HG03378 (cell line): Measurements from ENCODE around the gene TRAF3.

Experiments
- ATAC-seq: cut with Tn5 transposase; IDR thresholded peaks from one replicate; pipeline ENCODE4 v1.9.1; 2021; ENCODE audit warnings: mild to moderate bottlenecking, moderate library complexity; ENCODE audit not compliant: unreplicated experiment

Gene TRAF3

GRCh38 chr14:102776761-102777710 lies at the start of gene TRAF3:
Gene TRAF3, plus strand, starts transcription at chr14:102777449. Its CDS starts 92,753 bp downstream, at chr14:102870202.
- ATAC-seq = no peak

DNA sequence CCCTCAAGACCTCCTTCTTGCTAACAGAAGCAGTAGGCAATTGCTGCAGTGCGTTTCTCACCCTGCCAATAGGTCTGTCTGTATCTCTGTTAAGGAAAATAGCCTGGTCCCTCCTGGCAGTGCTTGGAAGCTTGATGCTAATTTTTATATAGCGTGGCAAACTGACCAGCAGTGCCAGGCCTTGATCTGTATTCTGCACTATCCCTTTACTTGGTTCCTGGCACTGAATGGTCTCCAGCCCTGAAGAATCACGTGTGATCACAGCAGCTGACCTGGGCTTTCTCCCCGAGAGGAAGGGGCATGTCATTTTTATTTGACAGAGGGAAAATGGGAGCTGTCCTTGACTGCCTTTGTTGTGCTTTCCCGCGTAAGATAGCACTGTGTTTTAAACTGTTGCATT lies 48.7 kb upstream of the TRAF3 start:
- ATAC-seq = no peak

DNA sequence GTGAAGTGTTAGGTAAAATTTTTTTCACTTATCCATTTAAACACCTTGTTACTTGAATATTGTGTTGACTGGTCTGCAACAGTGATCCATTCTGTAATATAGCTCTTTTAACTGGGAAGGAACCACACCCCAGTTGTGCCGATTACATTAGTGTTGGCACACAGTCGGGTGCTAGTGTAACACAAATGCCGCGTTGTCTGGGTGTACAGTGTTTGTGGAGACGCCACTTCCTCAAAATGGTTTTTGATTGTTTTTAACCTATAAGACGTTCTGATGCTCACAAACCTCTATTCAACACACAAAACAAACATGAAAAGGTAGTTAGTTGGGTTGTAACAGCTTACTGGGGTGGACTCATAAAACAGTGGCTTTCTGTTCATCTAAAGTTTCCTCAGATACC lies 48.0 kb upstream of the TRAF3 start:
- no peak for ATAC-seq

GRCh38 chr14:102729825-102730224 lies 47.4 kb upstream of the TRAF3 start:
- no peak for ATAC-seq

GRCh38 chr14:102731101-102731870 lies 46.0 kb upstream of the TRAF3 start:
- no peak for ATAC-seq

GRCh38 chr14:102731871-102732800 lies 45.1 kb upstream of the TRAF3 start:
- ATAC-seq = no peak

DNA sequence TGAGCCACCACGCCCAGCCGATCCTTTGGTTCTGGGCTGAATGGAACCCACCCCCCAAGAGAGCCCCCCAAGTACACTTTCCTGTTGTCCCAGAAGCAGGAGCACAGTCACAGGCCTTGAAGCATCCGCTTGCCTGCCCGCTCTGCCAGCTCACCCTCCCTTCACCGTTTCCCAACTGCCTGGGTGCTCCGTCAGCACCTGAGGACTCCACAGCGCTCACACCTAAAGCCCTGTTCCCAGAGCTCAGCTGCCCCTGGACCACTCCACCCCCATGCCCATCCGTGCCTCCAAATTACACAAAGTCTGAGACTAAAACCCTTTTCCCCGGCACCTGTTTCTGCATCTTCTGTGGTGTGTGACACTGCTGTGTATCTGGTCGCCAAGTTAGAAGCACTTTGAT lies 44.3 kb upstream of the TRAF3 start:
- no peak for ATAC-seq

- ATAC-seq = no peak
These were observed 43.9 kb upstream of the TRAF3 start for GRCh38 chr14:102733326-102733725.

DNA sequence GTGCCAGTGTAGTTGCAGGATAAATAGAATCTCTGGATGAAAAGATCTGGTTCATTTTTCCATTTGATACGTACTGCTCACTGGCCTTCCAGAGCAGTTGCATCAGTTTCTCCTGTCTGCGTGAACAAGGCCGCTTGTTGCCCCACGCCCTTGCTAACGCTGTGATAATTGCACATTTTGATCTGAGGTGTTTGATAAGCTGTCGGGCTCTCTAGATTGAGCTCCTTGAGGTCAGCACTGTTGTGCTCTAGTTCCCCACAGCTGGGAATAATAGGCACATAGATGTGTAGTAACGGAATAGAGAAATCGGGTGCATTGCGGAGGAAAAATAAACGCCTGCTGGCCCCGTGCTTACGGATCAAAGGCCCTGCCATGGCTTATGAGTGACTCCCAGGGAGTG lies 42.8 kb upstream of the TRAF3 start:
- ATAC-seq = no peak

GRCh38 chr14:102736956-102737355 lies 40.3 kb upstream of the TRAF3 start:
- ATAC-seq = no peak

GRCh38 chr14:102737402-102738372 lies 39.6 kb upstream of the TRAF3 start:
- ATAC-seq = no peak

DNA sequence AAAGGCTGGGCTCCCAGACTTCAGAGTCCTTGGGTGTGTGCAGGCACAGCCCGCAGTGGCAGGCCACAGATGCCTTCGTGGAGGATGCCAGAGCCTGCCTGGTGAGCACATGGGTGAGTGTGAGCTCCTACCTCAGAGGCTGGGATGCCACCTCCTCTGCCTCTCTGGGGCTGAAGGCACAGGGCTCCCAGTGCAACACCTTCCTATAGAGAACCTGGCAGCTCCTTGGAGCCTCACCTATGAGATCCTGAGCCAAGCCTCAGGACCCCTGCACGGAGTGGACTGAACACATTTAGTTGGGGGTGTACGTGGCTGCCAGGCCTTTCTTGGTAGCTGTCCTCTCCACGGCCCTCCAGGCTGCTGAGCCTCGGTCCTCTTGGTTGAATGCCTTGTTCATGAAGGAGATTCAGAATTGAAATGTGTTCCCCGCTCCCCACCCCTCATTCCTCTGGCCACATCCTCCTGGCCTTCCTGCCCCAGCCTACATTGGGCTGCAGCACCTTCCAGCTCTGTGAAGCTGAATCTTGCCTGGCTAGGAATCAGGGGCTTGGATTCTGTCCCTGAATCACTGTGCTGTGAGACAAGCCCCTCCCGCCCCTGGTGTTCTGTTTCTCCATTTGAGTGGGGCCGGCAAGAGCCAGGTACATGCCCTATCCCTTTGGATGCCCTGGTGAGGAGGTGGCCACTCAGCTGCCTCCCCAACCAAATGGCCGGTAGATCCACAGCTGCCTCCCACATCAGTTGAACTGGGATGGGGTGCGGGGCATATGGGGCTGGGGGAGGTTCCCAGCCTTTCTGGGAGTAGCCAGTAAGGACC lies 38.7 kb upstream of the TRAF3 start:
- ATAC-seq = no peak

DNA sequence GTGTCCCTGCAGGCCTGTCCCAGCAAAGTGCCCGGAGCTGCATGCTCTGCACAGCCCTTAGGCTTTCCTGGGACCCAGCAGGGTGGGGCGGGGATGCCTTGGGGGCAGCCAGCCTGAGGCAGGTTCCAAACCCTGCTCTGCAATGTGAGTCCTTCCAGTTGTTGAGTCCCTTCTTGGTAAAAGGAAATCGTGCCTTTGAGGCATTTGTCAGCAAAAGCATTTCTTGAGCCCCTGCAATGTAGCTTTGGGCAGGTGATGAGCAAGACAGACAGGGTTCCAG lies 38.1 kb upstream of the TRAF3 start:
- no peak for ATAC-seq

GRCh38 chr14:102746634-102747438 lies 30.4 kb upstream of the TRAF3 start:
- ATAC-seq = no peak

DNA sequence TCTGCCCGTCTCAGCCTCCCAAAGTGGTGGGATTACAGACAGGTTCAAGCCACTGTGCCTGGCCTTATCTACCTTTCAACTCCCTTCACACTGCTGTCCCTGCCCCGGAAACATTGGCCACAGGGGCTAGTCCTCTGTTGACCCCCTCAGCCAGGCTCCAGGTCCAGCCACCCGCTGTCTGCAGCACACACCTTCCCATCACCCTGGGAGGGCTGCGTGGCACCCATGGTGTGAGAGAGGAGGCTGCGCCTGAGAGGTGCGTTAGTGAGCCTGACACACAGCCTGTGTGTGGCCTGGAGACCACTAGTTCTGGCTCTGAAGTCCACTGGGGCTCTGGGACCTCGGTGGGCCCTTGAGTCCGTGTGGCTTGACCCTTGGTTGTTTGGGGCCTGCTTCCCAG lies 28.4 kb upstream of the TRAF3 start:
- ATAC-seq = no peak

GRCh38 chr14:102749393-102750305 lies 27.6 kb upstream of the TRAF3 start:
- ATAC-seq = no peak

GRCh38 chr14:102750376-102750775 lies 26.9 kb upstream of the TRAF3 start:
- ATAC-seq = no peak
